GM19468 (cell line): ENCODE measurements around the gene RASGRF1.

Experiments used
- ATAC-seq: cut with Tn5 transposase; IDR thresholded peaks from one replicate; pipeline ENCODE4 v1.9.1; 2021; ENCODE audit warnings: mild to moderate bottlenecking, moderate library complexity, moderate number of reproducible peaks; ENCODE audit not compliant: unreplicated experiment; ENCODE audit errors: extremely low read depth

Gene RASGRF1

GRCh38 chr15:79102595-79102994 lies 12.0 kb upstream of the RASGRF1 start:
- no peak for ATAC-seq

DNA sequence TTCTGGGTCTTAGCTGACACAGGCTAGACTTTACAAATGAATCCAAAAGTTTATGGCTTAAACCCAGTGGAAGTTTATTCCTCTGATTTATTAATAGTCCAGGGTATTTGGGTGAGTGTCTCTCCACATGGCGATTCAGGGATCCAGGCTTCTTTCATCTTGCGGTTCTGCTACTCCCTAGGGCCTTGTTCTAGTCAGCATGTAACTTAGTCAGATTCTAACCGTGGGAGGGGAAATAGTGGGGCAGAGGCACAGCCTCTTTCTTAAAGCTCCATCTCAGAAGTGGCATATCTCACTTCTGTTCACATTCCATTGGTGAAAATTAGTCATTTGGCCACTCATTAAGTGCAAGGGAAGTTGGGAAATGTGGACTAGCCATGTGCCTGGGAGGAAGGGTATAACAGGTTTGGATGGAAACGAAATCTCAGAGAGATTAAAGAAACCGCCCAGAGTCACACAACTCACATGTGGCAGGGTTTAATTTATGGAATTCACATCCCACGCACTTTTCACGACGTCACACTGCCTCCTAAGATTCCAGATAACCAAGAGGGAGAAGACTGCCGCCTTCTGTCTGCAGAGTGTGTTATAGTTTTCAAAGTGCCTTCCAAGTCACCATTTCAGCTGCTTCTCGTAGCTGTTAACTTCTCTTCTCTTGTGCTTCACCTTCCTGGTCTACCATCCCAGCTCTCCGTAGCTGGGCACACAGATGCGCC lies 11.4 kb upstream of the RASGRF1 start:
- no peak for ATAC-seq

DNA sequence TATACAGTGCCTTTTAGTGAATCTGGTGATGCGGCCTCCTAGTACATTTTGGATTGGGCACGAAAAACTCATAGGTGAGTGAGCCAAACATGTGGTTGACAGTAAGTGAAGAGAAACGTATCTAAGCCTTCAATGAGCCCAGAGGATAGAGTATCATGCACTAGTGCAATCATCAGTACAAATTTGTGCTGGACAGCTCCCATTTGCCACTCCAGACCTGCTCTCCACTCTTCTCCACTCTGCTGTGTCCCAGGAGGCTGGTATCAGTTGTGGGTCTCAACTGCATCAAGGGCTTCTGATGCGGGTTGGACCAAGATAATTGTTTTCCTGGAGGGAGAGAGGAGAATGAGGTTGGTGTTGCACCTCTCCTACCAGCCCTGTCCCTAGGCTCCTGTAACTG lies 9.1 kb upstream of the RASGRF1 start:
- ATAC-seq, result no peak

- ATAC-seq, result no peak
Measured at GRCh38 chr15:79094611-79095021, 4.0 kb upstream of the RASGRF1 start.

GRCh38 chr15:79093352-79093935 lies 2.9 kb upstream of the RASGRF1 start:
- ATAC-seq, result no peak

GRCh38 chr15:79092382-79092781 lies 1.8 kb upstream of the RASGRF1 start:
- no peak for ATAC-seq

DNA sequence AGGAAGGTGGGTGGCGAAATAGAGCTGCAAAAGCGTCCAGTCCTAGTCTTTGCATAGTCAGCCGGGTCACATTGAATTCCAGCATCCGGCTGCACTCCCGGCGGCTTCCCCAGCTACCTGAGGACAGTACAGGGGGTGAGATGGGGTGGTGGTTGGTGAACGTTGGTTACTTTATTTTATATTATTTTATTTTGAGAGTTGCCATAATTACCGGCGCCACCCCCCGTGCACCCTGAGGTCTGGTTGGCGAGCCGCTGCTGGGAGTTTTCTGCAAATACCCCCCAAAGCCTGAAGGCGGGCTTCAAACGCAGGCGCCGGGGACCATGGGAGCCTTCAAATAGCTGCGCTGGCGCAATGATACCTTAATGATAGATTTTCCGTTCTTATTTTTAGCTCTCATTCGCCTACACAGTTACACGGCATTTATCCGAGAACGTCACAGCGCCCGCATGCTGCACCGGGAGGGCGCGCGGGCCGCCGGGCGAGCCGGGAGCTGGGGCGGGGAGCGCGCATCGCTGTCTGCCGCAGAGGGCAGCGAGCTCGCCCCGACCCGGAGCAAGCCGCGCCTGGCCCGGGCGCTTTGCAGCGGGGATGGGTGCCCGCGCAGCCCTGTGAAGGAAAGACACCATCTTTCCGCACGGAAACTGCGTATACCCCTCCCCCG lies 756 bp upstream of the RASGRF1 start:
- no peak for ATAC-seq

DNA sequence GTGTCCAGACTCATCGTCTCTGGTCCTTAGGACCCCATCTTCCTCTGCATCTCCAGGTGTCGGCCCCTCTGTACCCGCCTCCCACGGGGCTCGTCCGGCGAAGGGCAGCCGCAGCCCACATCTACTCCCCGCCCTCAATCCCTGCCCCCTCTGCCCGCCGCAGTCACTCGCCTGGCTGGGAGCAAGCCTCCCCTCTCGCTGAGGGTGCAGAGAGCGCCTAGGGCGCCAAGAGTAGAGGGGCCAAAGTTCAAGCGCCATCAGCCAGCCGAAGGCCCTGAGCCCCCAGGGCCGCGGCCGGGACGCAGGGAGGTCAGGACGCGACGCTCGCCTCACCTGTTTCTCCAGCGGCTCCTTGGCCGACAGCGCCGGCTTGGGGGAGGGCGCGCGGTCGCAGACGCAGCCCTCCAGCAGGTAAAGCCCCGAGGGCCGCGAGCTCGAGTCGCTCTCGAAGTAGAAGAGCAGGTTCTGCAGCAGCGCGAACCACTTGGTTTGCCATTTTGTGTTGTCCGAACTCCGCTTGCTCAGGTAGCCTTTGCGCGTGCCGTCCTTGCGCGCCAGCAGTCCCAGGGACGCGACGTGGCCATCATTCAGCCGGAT lies 592 bp downstream of the RASGRF1 start:
- no peak for ATAC-seq

- no peak for ATAC-seq
Measured at GRCh38 chr15:79089331-79089889, 1.2 kb downstream of the RASGRF1 start.

DNA sequence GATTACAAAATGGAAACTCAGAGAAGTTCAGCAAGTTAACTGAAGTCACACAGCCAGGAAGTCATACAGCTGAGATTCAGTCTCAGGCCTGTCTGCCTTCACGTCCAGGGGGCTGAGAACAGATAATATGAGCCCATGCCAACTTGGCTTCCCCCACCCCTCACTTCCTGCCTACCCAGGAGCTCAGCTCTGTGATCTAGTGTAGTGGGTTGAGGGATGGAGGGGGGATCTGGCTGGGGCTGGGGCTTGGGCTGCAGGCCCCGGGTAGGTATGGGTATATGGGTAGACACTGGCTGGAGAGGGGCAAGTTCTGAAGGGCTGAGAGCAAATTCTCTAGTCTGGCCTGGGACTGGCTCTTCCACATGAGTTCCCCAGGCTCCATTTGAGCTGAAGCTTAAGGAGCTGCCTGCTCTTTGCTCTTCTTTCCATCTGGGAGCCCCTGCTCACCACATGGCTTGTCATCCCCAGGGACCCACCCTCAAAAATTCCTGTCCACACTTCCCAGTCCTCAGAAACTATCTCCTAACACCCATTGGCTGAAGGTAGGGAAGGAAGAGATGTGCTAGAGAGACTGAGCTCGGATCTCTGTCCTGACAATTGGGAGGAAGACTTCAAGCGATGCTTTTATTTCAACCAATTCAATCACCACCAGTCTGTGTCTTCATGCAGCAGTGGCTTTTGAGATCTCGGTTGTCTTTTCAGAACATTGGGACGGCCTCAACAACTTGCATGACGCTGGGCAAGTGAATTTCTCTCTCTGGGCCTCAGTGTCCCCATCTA lies 2.0 kb downstream of the RASGRF1 start:
- ATAC-seq, result no peak

GRCh38 chr15:79086814-79087213 lies 3.8 kb downstream of the RASGRF1 start:
- ATAC-seq, result no peak

DNA sequence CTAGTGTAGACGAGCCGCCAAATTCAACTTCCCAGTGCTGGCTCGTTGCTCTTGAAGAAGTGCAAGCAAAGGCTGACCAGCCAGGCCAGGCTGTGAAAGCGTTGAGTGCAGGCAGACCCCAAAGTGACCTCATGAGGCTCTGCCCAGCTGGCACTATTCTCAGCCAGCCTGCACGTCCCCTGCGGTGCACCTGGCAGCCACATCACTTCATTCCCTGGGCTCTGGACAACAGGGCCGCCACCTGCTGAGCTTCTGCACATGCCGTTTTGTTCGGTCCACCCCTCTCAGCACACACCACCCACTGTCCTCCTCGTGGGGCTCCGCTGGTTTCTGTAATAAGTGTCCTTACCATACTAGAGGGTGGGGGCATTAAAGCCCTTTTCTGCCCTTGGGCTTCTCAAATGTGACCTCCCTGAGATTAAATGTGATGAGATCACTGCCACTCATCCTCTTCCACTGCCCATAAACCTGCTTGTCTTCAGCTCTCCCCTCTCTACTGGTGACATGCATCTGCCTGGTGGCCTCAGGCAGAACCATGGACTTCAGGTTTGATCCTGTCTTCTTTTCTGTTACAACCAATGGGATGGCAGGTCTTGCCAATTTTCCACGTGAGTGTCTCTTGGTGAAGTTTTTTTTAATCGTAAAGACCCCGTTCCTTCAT lies 6.1 kb downstream of the RASGRF1 start:
- no peak for ATAC-seq

DNA sequence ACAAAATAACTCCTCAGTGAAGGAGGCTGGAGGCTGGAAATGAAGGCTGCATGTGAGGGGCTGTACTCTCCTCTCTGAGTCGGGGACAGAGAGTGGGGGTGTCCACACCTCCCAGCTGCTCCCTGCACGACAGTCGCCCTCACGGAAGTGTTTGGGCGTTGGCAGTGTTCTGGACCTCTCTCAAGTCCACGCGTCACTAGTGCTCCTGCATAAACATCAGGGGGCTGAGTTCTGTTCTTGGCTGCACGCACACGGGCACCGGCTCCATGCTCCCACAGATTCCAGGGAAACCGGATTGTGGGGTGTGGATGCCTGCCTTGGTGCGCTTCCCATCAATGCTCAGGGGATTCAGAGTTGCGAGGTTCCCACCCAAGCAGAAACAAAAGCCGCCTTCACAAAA lies 7.4 kb downstream of the RASGRF1 start:
- ATAC-seq, result no peak

GRCh38 chr15:79082363-79083070 lies 8.1 kb downstream of the RASGRF1 start:
- ATAC-seq, result no peak

DNA sequence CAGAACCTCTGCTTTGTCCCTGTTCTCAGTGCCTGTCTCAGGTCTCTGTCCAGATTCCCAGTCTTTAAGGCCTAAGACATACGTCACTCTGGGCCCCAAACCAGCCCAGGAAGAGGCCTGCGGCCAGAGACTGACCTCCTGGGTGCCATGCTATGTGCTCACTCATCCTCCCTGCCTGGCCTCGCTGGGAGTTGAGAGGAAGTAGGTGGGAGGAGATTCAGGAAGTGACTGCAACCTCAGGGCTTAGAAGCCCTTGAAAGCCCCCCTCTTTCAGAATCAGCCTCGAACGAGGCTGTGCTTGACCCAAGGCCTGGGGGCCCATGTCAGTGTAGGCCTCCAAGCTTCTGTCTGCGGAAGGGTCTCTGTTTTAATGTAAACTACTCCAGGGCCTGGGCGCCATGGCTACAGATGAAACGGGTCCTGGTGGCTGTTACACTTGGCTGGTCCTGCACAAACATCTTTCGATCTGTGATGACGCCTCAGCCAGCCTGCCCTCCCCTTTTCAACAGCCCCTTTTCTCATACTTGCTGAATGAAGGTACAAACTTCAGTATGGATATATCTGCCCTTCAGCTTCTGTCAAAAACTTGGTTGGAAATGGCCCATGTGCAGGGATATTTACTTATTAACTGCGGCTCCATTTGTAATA lies 11.7 kb downstream of the RASGRF1 start:
- ATAC-seq, result no peak

- ATAC-seq, result no peak
Measured at GRCh38 chr15:79078003-79078402, 12.6 kb downstream of the RASGRF1 start.

DNA sequence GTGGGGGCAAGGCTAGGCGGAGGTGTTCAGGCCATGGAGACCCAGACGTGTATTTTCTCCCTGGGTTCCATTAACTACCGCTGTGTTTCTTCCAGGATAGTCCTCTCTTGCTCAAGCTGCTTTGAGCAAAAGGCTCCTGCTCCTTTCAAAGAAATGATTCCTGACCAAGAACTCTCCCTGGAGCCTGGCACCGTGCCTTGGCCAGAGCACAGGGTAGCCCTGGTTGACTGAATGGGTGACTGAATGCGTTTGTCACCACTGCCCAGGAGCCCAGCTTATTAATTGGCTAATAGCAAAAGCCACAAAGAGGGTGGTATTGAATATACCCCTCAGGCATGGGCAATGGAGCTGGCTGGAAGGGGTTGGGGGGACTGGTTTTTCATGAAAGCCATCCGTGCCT lies 13.9 kb downstream of the RASGRF1 start:
- no peak for ATAC-seq

GRCh38 chr15:79075256-79075655 lies 15.3 kb downstream of the RASGRF1 start:
- no peak for ATAC-seq

DNA sequence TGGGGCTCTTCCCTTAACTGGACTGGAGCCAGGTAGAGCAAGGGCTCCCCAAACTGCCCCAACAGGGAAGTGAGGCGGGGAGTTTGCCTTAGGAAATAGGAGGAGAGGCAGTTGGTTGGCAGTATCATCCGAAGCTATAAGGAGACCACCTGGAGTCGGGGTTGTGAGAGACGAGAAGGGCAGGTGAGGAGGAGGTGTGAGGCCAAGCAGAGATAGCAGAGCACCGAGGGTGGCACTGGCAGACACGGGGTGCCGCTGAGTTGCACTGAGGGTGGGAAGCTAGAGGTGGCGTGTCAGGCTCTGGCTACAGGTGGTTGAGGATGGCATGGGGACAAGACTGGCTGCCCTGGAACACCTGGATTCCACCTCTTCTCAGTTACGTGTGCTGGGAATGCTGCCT lies 17.2 kb downstream of the RASGRF1 start:
- ATAC-seq, result no peak
